Omental fat pad (tissue), 4 donors: ENCODE results near the gene STIL. TPM values are rescaled to one million over a fixed set of nuclear protein-coding genes. Genes with fewer than 3 reads are reported as not detected.
"Not testable (repeated sequence)": the region's sequence is repeated elsewhere in the genome, so short reads cannot be mapped to it uniquely, and the experiment has no call there.

Source experiments
- ATAC-seq: fragments of 150-250 bp; one replicate; pipeline ENCODE4 v1.9.1; 2016; ENCODE audit warnings: mild to moderate bottlenecking, moderate library complexity; ENCODE audit not compliant: low FRiP score
- DNase-seq: peaks from one replicate; pipeline ENCODE4 v3.0.0-alpha.2; 2019; ENCODE audit warnings: low spot score
- total RNA-seq, 4 donors: library from RNA; depleted of rRNA; stranded (reverse); fragments of >200 nt; gene quantifications; one replicate each; pipeline ENCODE4 v1.1.0, GENCODE V29; 2016
- TF ChIP-seq, protein P1 (sequence below), 3 donors: fragments of 450-650 bp; IDR thresholded peaks; one replicate each; pipeline ENCODE4 v1.5.1; 2016 to 2017; ENCODE audit warnings: antibody characterized with exemption in 3 of 3, mild to moderate bottlenecking in 3 of 3, moderate library complexity in 2 of 3

The STIL gene
- total RNA-seq, 4 donors from 2014 or later, result 1.0 to 2.2 (median 1.3) TPM

DNA sequence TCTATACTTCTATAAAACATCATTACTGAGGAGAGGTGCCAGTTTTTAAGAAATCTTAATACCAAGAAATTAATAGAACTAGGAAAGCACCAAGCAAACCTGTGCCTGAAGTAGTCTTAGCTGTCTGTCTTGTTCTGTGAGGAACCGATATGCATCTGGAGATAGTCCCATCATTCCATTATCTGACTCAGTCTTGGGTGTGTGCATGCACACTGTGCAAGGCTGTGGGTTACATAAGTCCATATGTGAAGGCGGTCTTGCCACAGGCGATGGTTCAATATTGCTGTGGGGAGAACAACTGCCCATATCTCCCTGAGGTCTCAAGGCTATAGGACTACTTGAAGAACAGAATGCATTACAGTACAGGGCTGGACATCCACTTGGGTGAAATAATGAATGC, 33.8 kb downstream of the STIL start:
- ATAC-seq (no peak), DNase-seq (no peak)
- TF ChIP-seq, protein P1, sequence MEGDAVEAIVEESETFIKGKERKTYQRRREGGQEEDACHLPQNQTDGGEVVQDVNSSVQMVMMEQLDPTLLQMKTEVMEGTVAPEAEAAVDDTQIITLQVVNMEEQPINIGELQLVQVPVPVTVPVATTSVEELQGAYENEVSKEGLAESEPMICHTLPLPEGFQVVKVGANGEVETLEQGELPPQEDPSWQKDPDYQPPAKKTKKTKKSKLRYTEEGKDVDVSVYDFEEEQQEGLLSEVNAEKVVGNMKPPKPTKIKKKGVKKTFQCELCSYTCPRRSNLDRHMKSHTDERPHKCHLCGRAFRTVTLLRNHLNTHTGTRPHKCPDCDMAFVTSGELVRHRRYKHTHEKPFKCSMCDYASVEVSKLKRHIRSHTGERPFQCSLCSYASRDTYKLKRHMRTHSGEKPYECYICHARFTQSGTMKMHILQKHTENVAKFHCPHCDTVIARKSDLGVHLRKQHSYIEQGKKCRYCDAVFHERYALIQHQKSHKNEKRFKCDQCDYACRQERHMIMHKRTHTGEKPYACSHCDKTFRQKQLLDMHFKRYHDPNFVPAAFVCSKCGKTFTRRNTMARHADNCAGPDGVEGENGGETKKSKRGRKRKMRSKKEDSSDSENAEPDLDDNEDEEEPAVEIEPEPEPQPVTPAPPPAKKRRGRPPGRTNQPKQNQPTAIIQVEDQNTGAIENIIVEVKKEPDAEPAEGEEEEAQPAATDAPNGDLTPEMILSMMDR (IDR thresholded peaks at IDR 0.05), result no peak

DNA sequence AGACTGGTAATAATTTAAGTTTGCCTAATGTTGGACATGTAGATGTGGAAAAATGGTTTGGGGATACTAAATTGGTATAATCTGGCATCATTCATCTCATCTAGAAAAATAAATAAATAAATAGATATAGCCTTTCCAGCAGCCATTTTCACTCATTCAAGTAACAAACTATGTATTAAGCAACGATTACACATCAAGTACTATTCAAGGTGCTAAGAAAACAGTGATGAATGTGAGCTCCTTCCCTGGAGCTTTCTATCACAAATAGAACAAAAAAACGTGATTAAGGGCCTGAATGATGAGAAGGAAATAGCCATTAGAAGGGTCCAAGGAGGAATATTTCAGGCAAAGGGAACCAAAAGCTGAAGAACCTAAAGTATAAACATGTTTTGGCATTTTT, 37.1 kb downstream of the STIL start:
- ATAC-seq (no peak), DNase-seq (no peak)
- TF ChIP-seq, protein P1 (IDR thresholded peaks at IDR 0.05), result no peak

DNA sequence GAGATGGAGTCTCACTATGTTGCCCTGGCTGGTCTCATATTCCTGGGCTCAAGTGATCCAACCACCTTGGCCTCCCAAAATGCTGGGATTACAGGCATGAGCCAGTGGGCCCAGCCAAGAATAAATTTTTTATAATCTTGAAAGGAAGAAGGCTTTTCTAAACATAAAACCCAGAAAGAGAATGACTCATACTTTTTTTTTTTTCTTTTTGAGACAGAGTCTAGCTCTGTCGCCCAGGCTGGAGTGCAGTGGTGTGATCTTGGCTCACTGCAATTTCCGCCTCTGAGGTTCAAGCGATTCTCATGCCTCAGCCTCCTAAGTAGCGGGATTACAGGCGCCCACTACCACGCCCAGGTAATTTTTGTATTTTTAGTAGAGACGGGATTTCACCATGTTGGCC, 38.1 kb downstream of the STIL start:
- DNase-seq, ATAC-seq: not testable (repeated sequence)

DNA sequence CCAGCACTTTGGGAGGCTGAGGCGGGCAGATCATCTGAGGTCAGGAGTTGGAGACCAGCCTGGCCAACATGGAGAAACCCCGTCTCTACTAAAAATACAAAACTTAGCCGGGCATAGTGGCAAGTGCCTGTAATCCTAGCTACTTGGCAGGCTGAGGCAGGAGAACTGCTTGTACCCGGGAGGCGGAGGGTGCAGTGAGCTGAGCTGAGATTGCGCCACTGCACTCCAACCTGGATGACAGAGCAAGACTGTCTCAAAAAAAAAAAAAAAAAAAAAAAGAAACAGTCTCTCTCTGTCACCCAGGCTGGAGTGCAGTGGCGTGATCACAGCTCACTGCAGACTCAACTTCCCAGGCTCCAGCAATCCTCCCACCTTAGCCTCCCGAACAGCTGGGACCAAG, 48.4 kb downstream of the STIL start:
- ATAC-seq, DNase-seq: not testable (repeated sequence)

DNA sequence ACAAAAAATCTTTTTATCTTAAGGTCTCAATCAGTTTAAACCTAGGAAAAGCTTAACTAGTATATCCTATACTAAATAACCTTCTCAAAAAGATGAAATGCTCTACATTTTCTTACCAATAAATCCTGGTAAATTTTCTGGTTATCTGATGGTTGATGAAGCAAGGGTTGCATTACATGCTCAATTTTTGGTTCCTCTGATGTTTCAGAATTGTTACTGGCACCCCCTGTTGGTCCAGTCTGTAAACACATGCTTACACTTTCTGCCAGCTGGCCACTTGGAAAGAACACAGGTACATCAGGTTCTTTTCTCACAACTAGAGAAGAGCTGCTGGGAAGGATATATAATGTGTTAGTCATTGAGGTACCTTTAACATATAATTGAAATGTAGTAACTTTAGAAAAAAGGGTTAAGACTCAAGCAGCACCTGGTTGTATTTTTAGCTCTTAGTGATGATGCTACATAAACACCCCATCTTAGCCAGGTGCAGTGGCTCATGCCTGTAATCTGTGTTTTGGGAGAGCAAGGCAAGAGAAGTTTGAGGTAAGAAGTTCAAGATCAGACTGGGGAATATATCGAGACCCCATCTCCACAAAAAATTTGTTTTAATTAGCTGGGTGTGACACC, 51.0 kb downstream of the STIL start:
- ATAC-seq (no peak), DNase-seq (no peak)
- TF ChIP-seq, protein P1 (IDR thresholded peaks at IDR 0.05), result peak in 1 of 3 donors; percentile 9

DNA sequence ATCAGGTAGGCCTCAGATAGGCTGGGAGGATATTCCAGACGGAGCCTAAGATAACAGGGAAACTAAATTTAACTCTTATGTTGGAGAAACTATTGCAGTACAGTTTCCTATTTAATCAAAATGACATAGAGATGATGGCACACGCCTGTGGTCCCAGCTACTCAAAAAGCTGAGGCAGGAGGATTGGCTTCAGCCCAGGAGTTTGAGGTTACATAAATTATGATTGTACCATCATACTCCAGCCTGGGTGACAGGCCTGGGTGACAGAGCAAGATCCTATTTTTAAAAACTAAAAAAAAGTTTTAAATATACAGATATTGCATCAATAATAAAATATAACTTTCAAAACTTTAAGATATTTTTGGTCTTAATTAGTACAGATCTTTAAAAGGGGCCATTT, 56.7 kb downstream of the STIL start:
- ATAC-seq, result no peak
- TF ChIP-seq, protein P1 (IDR thresholded peaks at IDR 0.05), result no peak
- DNase-seq, result no peak

DNA sequence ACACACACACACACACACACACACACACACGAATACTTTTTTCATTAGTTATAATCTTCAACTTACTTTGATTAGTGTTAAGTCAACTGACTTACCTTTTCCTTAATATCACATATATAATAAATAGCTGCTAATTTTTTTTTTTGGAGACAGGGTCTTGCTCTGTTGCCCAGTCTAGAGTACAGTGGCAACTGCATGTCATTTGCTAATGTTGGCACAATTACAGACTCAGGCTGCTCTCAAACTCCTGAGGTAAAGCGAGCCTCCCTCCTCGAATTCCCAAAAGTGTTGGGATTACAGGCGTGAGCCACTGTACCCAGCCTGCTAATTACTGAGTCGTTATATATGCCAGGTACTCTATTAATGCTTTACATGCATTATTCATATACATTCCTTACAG, 61.2 kb downstream of the STIL start:
- DNase-seq, result no peak
- TF ChIP-seq, protein P1 (IDR thresholded peaks at IDR 0.05), result no peak
- ATAC-seq, result no peak

DNA sequence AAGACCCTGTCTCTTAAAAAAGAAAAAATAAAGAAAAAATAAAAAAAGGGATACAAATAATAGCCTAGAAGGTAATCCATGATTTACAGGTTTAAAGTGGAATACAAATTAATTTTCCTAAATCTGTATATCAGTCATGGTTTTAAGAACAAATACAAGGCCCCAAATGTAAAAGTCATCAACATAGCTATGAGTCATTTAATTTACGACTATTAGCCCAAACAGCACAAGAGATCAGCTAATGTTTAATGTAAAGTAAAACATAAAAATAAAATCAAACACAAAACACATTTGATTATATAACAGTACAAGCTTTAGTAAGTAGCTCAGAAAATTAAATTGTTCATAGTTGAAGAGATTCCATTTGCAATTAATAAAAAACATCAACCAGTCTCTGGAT, 61.6 kb downstream of the STIL start:
- DNase-seq, result no peak
- TF ChIP-seq, protein P1 (IDR thresholded peaks at IDR 0.05), result no peak
- no peak for ATAC-seq
